Mucosa of gallbladder (tissue), 1 donor: Measurements from ENCODE around the gene HOXD4. TPM values are rescaled to one million over a fixed set of nuclear protein-coding genes. Genes with fewer than 3 reads are reported as not detected.

Experiments
- DNase-seq: peaks from one replicate; pipeline ENCODE4 v3.0.0-alpha.2; 2020; ENCODE audit warnings: low spot score
- total RNA-seq: library from RNA; stranded (reverse); gene quantifications from one replicate; pipeline ENCODE4 v1.2.1, GENCODE V29; 2021
- donor health status: DM: no; HTN: no; CAD: no.

The HOXD4 gene
- total RNA-seq, 1 donor from 2014 or later, result 1.0 TPM

DNA sequence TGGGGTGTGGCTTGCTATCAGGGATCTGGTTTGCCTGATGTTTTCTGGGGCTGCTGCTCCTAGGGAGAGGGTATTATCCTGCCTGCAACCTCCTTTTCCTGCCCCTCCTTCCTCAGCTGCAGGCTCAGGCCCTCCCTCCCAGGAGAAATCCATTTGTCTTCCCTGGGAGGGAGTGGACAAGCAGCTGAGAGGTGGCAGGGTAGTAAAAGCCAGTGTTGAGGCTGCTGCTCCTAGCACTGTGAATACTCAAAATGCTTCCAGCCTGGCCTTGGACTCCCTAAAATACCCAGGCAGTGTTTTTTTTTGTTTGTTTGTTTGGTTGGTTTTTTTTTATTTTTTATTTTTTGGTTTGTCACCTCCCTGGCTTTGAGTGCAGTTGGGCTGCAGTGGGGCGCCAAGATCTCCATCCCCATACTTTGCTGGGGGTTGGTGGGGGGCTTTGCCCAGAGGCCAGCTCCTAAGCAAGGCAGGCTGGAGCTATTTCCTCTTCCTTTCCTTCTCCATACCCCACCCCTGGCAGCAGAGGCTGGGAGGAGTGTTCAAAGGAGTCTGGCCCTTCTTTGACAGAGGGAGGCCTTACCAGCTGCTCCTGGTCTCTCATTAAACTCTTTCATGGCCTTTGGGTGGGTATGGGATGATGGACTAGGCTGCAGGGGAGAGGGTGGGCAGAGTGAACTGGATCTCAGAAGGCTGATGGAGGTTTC is 19.4 kb downstream of the HOXD4 start:
- no peak for DNase-seq

- no peak for DNase-seq
Measured at GRCh38 chr2:176171351-176172006, 20.1 kb downstream of the HOXD4 start.

GRCh38 chr2:176172007-176172894 is 20.9 kb downstream of the HOXD4 start:
- no peak for DNase-seq

DNA sequence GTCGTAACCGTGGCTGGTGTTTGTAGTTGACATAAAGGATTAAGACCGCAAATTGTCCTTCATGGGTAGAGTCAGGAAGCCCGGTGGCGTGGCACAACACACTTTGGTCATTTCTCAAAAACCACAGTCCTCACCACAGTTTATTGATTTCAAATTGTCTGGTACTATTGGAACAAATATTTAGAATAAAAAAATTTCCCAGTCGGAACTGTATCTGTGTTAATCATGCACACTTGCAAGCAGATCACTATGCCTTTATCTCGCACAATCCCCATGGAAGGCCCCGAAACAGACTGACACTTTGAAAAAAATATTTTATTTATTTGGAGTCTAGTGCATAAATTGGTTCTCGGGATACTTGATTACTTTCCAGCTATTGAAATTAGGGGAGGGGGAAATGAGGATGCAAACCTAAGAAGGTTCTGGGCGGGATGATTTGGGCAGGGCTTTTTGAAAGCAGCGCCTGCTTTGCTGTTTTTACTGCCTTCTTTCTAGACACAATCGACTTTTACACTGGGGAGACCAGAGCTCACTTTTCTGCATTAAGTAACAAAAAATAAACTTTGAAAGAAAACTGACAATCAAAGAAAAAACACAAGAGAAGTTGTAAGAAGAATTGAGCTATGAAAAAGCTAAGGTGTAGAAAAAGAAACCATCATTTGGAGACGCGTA is 21.7 kb downstream of the HOXD4 start:
- DNase-seq, result no peak

GRCh38 chr2:176173567-176174381 is 22.4 kb downstream of the HOXD4 start:
- no peak for DNase-seq

DNA sequence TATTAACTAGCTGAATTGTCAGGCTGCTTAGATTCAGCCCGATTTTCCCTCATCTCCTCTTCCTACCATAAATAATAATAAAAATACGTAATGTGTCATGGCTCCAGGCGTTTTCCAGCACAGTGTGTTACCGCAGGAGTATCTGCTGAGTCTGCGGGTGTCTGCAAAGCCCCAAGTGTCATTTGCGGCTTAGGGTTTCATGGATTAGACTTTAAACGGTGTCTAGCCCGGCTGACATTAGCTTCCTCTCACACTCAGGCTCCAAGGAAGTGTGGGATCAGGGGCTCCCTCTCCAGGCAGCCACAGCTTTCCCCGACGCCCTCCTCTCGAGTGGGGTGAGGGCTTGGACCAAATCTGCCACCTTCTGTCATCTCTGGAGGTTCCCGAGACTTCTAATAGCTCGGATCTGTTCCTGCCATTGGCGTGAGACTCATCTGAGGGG is 23.1 kb downstream of the HOXD4 start:
- DNase-seq, result no peak

DNA sequence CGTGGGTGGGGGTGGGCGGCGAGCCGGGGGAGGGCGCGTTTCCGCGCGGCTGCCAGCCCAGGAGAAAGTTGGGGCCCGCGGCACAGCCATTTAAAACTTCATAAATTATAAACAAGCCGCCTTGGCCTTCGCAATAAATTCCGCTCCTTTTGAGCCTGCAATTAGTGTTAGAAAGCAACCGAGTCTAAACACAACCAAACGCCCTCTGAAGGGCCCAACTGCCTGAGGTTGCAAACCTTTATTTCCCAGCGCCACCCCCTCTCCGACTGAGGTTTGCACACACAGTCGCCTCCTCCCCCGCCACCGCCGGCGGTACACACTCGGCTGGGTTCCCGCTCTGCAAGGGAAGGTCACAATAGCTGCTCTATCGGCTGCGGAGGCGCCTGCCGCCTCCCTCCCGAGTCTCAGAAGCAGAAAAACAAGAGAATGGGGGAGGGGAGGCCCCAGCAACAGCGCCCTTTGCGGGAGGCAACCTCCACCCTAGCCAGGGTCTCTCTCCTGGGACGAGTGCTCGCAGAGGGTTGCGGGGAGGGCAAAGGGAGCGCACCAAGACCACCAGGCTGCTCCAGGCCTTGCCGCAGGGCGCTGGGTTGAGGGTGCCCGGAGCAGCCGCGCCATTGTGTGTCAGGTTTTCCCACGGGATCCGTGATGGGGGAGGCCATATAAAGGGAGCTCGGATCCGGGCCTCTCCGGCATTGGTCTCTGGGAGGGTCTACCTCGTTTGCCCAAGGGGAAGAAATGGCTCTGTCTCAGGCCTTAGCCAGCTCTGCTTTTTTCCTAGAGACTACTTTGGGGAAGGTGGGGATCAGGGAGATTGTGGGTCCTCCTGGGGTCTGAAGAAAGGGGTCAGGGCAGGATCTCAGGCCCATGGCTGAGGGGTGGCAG is 23.7 kb downstream of the HOXD4 start:
- no peak for DNase-seq

- no peak for DNase-seq
Measured at GRCh38 chr2:176175709-176176607, 24.6 kb downstream of the HOXD4 start.

DNA sequence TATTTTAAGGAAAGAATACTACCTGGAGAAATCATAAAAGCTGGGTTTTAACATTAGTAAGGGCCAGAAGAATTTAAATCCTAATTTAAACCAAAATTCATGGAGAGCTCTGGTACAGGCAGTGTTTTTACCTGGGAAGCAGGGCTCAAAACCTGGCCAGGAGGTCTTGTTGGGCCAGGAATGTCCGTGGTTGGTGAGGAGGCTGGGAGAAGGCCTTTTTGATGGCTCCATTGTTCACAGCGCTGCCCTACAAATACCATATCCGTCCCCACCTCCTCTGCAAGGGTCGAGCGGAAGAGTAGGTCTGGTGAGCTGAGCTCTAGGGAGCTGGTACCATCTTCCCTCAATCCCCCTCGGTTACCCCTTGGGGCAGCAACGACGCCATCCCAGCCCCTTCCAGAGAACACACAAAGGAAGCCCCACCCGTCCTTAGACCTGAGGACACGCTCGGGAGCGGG is 26.3 kb downstream of the HOXD4 start:
- DNase-seq, result no peak

DNA sequence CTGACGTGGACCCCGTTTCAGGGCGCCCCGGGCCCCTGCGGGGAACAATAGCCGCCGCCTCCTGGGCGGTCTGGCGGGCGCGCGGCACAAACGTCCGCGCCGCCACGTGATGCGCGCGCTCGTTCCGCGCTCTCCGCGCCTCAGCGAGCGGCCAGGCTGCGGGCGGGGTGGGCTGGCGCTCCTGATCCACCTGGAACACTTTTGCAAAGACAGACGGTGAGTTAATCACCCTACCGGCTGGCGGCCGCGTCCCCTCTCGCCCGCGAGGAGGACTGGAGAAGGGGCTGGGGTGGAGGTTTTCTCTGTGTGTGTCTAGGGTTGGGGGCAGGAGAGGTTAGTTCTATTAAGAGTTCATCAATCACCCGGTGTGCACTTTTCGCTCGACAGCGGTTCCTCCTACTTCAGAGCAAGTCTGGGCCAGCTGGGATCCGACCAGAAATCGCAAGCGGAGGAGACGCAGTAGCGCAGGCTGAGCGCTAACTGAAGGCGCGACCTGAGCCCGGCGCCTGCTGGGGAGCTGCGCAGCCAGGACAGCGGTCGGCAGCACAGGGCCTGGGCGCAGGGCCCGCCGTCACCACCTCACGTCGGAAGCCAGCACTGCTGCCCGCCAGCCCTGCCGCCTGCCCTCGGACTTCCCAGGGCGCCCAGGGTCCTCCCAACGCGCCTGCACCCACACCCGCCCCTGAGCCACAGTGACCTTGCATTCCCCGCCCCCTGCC is 26.8 kb downstream of the HOXD4 start:
- no peak for DNase-seq

DNA sequence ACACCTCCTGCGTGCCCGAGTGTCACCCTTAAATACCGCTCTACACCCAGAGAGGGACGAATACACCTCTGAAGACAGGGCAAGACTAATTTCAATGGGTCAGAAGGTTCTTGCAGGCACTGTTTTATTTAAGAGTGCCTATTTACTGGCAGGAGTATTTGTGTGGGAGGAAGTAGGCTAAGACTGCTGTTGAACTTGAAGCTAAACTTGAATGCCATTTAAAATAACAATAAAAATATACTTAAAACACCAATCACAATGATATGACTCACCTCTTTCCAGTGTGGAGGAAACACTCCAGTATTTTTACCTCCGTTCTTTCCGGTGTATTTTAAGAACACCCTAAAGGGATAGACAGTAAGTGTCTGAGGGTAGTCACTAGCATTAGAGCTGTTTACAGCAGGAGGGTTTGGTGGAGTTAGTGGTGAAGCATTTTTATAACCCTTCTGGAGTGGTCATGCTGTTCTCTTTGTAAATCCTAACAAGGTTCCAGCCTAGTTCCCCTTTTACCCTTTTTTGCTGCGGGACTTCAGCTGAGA is 27.5 kb downstream of the HOXD4 start:
- DNase-seq, result no peak

- no peak for DNase-seq
Measured at GRCh38 chr2:176181551-176181950, 30.2 kb downstream of the HOXD4 start.

- no peak for DNase-seq
Measured at GRCh38 chr2:176182671-176183070, 31.3 kb downstream of the HOXD4 start.

- DNase-seq, result no peak
Measured at GRCh38 chr2:176184749-176185148, 33.4 kb downstream of the HOXD4 start.

DNA sequence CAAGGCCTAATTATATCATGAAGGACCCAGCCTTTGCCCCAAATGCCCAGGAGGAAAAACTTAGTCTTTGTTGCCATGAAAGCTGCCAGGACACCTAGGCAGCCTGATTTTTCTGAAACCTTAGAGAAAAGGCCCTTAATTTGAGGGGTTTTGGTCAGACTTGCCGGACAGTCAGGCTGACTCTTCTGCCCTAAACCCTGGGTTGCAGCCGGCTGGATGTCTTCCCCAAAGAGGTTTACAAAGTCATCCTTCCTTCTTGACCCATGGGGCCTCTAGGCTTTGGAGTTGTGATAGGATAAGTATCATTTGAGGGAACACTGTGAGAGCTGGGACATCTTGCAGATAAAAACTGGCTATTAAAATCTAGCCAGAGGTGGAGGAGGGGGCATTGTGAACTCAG is 34.7 kb downstream of the HOXD4 start:
- no peak for DNase-seq

- no peak for DNase-seq
Measured at GRCh38 chr2:176187200-176187898, 36.0 kb downstream of the HOXD4 start.
